DND-41 (cell line): ENCODE data around the gene FBXO8.

ENCODE experiments used
- ATAC-seq: fragments of 200-7000 bp; cut with Tn5 transposase; 3 replicates; pipeline ENCODE4 v1.9.1; 2021; ENCODE audit warnings: low read depth; ENCODE audit not compliant: insufficient read depth
- DNase-seq: peaks from one replicate; pipeline ENCODE4 v3.0.0-alpha.2; 2020
- H2AFZ ChIP-seq: 2 replicates; pipeline ENCODE4 v1.6.0; 2012; ENCODE audit warnings: low read depth, low read length
- H3K27ac ChIP-seq: 2 replicates; pipeline ENCODE4 v1.5.1; 2012; ENCODE audit warnings: low read length, inconsistent platforms
- H3K27me3 ChIP-seq: fragments of 200-600 bp; sonication (generic); 2 replicates; pipeline ENCODE4 v1.6.0; 2012; ENCODE audit warnings: low read length, mild to moderate bottlenecking, inconsistent platforms; ENCODE audit not compliant: insufficient read depth, poor library complexity
- H3K36me3 ChIP-seq: 2 replicates; pipeline ENCODE4 v1.5.1; 2012; ENCODE audit warnings: low read length, inconsistent platforms; ENCODE audit not compliant: insufficient read depth
- H3K4me1 ChIP-seq: 2 replicates; pipeline ENCODE4 v1.5.1; 2012; ENCODE audit warnings: mild to moderate bottlenecking, low read length; ENCODE audit not compliant: insufficient read depth
- H3K4me2 ChIP-seq: 2 replicates; pipeline ENCODE4 v1.6.0; 2012; ENCODE audit warnings: mild to moderate bottlenecking, moderate library complexity, low read length, inconsistent platforms; ENCODE audit not compliant: insufficient read depth
- H3K4me3 ChIP-seq, 2 experiments: fragments of 200-600 bp in 1 of 2; shearing (Covaris generic) in 1 of 2; 2 replicates each; pipeline ENCODE4 v1.5.1; 2012 to 2016; ENCODE audit warnings: inconsistent platforms in 2 of 2, low read length in 2 of 2, mild to moderate bottlenecking in 2 of 2, low read depth in 1 of 2, moderate library complexity in 1 of 2
- H3K79me2 ChIP-seq: 2 replicates; pipeline ENCODE4 v1.6.0; 2012; ENCODE audit warnings: low read length, inconsistent platforms; ENCODE audit not compliant: insufficient read depth
- H3K9ac ChIP-seq: 2 replicates; pipeline ENCODE4 v1.6.0; 2012; ENCODE audit warnings: low read depth, mild to moderate bottlenecking, inconsistent platforms, low read length, moderate library complexity
- H3K9me3 ChIP-seq: 2 replicates; pipeline ENCODE4 v1.5.1; 2012; ENCODE audit warnings: low read length, moderate library complexity, mild to moderate bottlenecking, inconsistent platforms; ENCODE audit not compliant: insufficient read depth, severe bottlenecking
- H4K20me1 ChIP-seq: 2 replicates; pipeline ENCODE4 v1.6.0; 2012; ENCODE audit warnings: low read length; ENCODE audit not compliant: insufficient read depth
- CTCF ChIP-seq: IDR thresholded peaks from 2 replicates; pipeline ENCODE4 v1.5.1; 2012; ENCODE audit warnings: borderline replicate concordance, low read length, moderate library complexity, mild to moderate bottlenecking; ENCODE audit not compliant: poor library complexity, severe bottlenecking; ENCODE audit errors: extremely low read depth
- EZH2 ChIP-seq: IDR thresholded peaks from 3 replicates; pipeline ENCODE4 v1.6.1; 2012; ENCODE audit warnings: borderline replicate concordance, low read depth, mild to moderate bottlenecking, moderate library complexity, low read length, inconsistent platforms; ENCODE audit not compliant: severe bottlenecking

The FBXO8 gene

GRCh38 chr4:174279433-174280155, 3.9 kb downstream of the FBXO8 start:
- Histone ChIP-seq H3K79me2 (peaks cover 87% of the 10 kb centered on the region), H3K9me3 (no peaks in the 10 kb centered on the region), H3K27me3 (no peaks in the 10 kb centered on the region), H3K4me1 (peaks cover 31% of the 10 kb centered on the region), H3K4me2 (no peak overlapping the region), H4K20me1 (no peaks in the 10 kb centered on the region; the same call in 1 of the 2 replicates), H3K4me3 (no peak overlapping the region), H3K27ac (no peak overlapping the region), H2AFZ (no peak overlapping the region), H3K36me3 (peaks cover 4% of the 10 kb centered on the region; the same call in 1 of the 2 replicates), H3K9ac (no peak overlapping the region)
- TF ChIP-seq CTCF (no peak), EZH2 (no peak)
- no peak for DNase-seq
- no peak for ATAC-seq

DNA sequence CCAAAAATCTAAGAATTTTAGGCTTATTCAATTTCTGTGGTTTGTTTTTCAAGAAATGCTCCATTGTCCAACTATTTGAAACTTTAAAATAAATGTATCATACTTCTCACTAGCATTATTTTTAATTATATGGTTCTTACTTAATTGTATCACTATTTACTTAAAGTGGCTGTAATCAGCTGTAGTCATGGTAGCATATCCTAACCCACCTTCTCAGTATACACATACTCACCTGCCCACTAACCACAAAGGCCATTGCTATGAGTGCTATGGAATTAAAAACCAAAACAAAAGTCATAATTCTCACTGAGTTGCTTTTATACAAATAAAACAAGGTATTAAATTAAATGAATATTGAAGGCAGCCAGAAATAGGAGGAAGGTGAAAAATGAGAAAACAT, 5.0 kb downstream of the FBXO8 start:
- no peak overlapping the region for H3K27ac ChIP-seq
- no peak overlapping the region for H2AFZ ChIP-seq
- no peak for TF ChIP-seq CTCF
- no peak for TF ChIP-seq EZH2
- no peak overlapping the region for H3K4me2 ChIP-seq
- H3K79me2 ChIP-seq, result peaks cover 87% of the 10 kb centered on the region
- no peak overlapping the region for H3K9ac ChIP-seq
- no peaks in the 10 kb centered on the region for H3K27me3 ChIP-seq
- ATAC-seq, result no peak
- peaks cover 4% of the 10 kb centered on the region; the same call in 1 of the 2 replicates for H3K36me3 ChIP-seq
- H3K4me3 ChIP-seq, result no peak overlapping the region
- DNase-seq, result no peak
- H3K4me1 ChIP-seq, result peaks cover 30% of the 10 kb centered on the region
- H4K20me1 ChIP-seq, result peaks cover 2% of the 10 kb centered on the region; the same call in 1 of the 2 replicates
- no peaks in the 10 kb centered on the region for H3K9me3 ChIP-seq

DNA sequence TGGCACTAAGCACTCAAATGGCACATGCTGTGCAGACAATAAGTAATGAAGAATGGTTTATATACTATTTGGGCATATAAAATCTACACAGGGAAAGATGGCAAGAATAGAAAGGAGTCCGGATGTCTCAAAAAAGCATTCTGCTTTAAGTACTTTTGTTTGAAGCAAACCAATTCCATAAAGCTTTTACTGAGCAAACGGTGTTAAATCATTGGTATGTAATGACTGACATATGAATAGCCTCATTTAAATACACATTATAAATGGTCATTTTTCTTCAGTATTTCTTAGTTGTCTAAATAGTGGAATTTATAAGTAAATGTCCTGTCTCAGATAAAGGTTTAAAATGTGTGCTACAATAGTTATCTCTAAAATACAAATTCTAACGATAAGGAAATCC, 6.0 kb downstream of the FBXO8 start:
- peaks cover 27% of the 10 kb centered on the region for H3K4me1 ChIP-seq
- DNase-seq, result no peak
- peaks cover 2% of the 10 kb centered on the region; the same call in 1 of the 2 replicates for H4K20me1 ChIP-seq
- no peak overlapping the region for H3K27ac ChIP-seq
- H3K9ac ChIP-seq, result no peak overlapping the region
- peaks cover 87% of the 10 kb centered on the region for H3K79me2 ChIP-seq
- TF ChIP-seq EZH2 (no peak), CTCF (no peak)
- no peak overlapping the region for H2AFZ ChIP-seq
- H3K4me3 ChIP-seq, result no peak overlapping the region
- peaks cover 4% of the 10 kb centered on the region; the same call in 1 of the 2 replicates for H3K36me3 ChIP-seq
- no peaks in the 10 kb centered on the region for H3K27me3 ChIP-seq
- no peaks in the 10 kb centered on the region for H3K9me3 ChIP-seq
- ATAC-seq, result no peak
- no peak overlapping the region for H3K4me2 ChIP-seq
